Forelimb muscle (tissue), 1 donor: ENCODE results near the gene VSX2. TPM values are rescaled to one million over a fixed set of nuclear protein-coding genes. Genes with fewer than 3 reads are reported as not detected.
"Not testable (repeated sequence)": the region's sequence is repeated elsewhere in the genome, so short reads cannot be mapped to it uniquely, and the experiment has no call there.

Experiments
- DNase-seq: peaks from one replicate; pipeline ENCODE4 v3.0.0-alpha.2; 2013; ENCODE audit warnings: low read depth
- polyA plus RNA-seq: library from polyadenylated mRNA; unstranded; fragments of 120-200 nt; gene quantifications from one replicate; pipeline ENCODE4 v1.2.1, GENCODE V29; 2013; ENCODE audit not compliant: insufficient read length

VSX2 gene
- polyA plus RNA-seq, 1 donor, result not detected

GRCh38 chr14:74259513-74259912 is 20.3 kb downstream of the VSX2 start:
- no peak for DNase-seq

- no peak for DNase-seq
Observed at GRCh38 chr14:74260525-74261233, 21.4 kb downstream of the VSX2 start.

GRCh38 chr14:74261288-74261687 is 22.0 kb downstream of the VSX2 start:
- DNase-seq, result no peak

- no peak for DNase-seq
Observed at GRCh38 chr14:74262076-74262475, 22.8 kb downstream of the VSX2 start.

- no peak for DNase-seq
Observed at GRCh38 chr14:74263181-74263580, 23.9 kb downstream of the VSX2 start.

GRCh38 chr14:74263921-74264320 is 24.7 kb downstream of the VSX2 start:
- DNase-seq, result no peak

- no peak for DNase-seq
Observed at GRCh38 chr14:74265301-74265965, 26.2 kb downstream of the VSX2 start.

- no peak for DNase-seq
Observed at GRCh38 chr14:74267588-74267987, 28.3 kb downstream of the VSX2 start.

GRCh38 chr14:74270382-74271177 is 31.3 kb downstream of the VSX2 start:
- DNase-seq, result not testable (repeated sequence)

GRCh38 chr14:74271365-74271764 is 32.1 kb downstream of the VSX2 start:
- no peak for DNase-seq

GRCh38 chr14:74275241-74275841 is 36.1 kb downstream of the VSX2 start:
- DNase-seq, result no peak

- no peak for DNase-seq
Observed at GRCh38 chr14:74278080-74278479, 38.8 kb downstream of the VSX2 start.

- no peak for DNase-seq
Observed at GRCh38 chr14:74281069-74281468, 41.8 kb downstream of the VSX2 start.

- DNase-seq, result no peak
Observed at GRCh38 chr14:74286736-74287135, 47.5 kb downstream of the VSX2 start.

- no peak for DNase-seq
Observed at GRCh38 chr14:74289801-74290200, 50.6 kb downstream of the VSX2 start.

GRCh38 chr14:74290415-74290814 is 51.2 kb downstream of the VSX2 start:
- DNase-seq, result no peak

GRCh38 chr14:74292061-74292460 is 52.8 kb downstream of the VSX2 start:
- no peak for DNase-seq

GRCh38 chr14:74293606-74294005 is 54.4 kb downstream of the VSX2 start:
- no peak for DNase-seq

- DNase-seq, result no peak
Observed at GRCh38 chr14:74296037-74296467, 56.8 kb downstream of the VSX2 start.

- no peak for DNase-seq
Observed at GRCh38 chr14:74297986-74298385, 58.7 kb downstream of the VSX2 start.

GRCh38 chr14:74299061-74299545 is 59.9 kb downstream of the VSX2 start:
- DNase-seq, result no peak

GRCh38 chr14:74301594-74302151 is 62.4 kb downstream of the VSX2 start:
- DNase-seq, result no peak
